ENCODE results near the gene TUBA3D. TPM values are rescaled to one million over a fixed set of nuclear protein-coding genes. Genes with fewer than 3 reads are reported as not detected.

TUBA3D gene
- total and polyA plus RNA-seq, 9 of the 15 experiments (the other 6 are each of a cell fraction or from before 2014, with no cell fraction given): not detected

DNA sequence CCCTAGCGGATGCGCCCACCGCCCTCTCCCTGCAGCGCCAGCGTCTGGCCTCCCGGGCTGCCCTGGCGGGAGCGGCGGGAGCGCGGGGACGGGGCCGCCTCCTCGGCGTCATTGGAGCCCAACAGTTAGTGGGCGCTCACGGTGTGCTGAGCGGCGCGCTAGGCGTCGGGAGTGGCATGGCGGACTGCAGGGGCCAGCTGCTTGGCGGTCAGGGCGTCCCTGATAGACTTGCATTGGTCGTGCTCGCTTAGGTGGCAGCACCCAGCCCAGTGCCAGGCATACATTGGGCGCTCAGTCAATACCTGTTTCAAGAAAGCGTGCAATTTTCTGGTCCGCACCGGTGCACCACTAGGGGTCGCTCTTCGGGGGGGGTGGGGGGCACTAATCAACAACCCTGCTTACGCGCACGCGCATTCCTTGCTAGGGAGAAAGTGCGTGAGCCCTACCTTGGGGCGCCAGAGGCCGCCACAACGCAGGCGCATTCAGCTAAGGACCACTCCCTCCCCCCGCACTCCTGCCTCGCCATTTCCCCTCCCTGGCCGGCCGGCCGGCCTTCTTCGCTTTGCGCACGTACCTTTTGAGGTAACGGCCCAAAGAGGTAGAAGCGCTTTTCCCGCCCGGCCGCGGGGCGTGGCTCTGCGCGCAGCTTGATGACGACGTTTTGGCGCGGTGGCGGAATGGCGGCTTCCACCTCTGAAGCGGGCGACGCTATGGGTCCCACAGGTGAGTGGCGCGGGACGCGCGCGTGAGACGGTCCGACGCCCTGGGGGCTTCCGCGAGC lies 16.7 kb downstream of the TUBA3D start (continued):
- TF ChIP-seq ZBTB40 (IDR thresholded peaks at IDR 0.05) (peak; percentile 28; the same call in 1 of the 2 replicates), ZBTB40 (CRISPR knock-in tag; IDR thresholded peaks at IDR 0.05) (no peak), TOE1 (IDR thresholded peaks at IDR 0.05; ENCODE audit: borderline replicate concordance) (peak; percentile 37; the same call in 1 of the 2 replicates), TOE1 (CRISPR knock-in tag; IDR thresholded peaks at IDR 0.05; ENCODE audit: borderline replicate concordance, low read depth) (no peak; the same call in 1 of the 2 replicates), ZNF561 (CRISPR knock-in tag; conservative IDR thresholded peaks at IDR 0.05) (no peak), DDX20 (tag; IDR thresholded peaks at IDR 0.05; ENCODE audit: low read depth) (no peak), MYC (IDR thresholded peaks at IDR 0.05; ENCODE audit: low read depth, low read length) (peak; percentile 83), MYC (CRISPR knock-in tag; IDR thresholded peaks at IDR 0.05; ENCODE audit: borderline replicate concordance, low read depth) (peak; percentile 66; the same call in 1 of the 2 replicates), ZFP36 (IDR thresholded peaks at IDR 0.05; ENCODE audit: low read depth, low read length, partially characterized antibody) (peak; percentile 29), ZNF445 (CRISPR knock-in tag; IDR thresholded peaks at IDR 0.05; ENCODE audit: low read depth) (no peak), MCM7 (IDR thresholded peaks at IDR 0.05) (no peak), E2F4 (CRISPR knock-in tag; IDR thresholded peaks at IDR 0.05; ENCODE audit: low read depth) (peak; percentile 96), E2F3 (CRISPR knock-in tag; IDR thresholded peaks at IDR 0.05) (peak; percentile 98), HDAC2 (IDR thresholded peaks at IDR 0.05) (no peak), ZNF197 (CRISPR knock-in tag; IDR thresholded peaks at IDR 0.05; ENCODE audit: low read depth) (no peak)
- TF ChIP-seq, protein P1, sequence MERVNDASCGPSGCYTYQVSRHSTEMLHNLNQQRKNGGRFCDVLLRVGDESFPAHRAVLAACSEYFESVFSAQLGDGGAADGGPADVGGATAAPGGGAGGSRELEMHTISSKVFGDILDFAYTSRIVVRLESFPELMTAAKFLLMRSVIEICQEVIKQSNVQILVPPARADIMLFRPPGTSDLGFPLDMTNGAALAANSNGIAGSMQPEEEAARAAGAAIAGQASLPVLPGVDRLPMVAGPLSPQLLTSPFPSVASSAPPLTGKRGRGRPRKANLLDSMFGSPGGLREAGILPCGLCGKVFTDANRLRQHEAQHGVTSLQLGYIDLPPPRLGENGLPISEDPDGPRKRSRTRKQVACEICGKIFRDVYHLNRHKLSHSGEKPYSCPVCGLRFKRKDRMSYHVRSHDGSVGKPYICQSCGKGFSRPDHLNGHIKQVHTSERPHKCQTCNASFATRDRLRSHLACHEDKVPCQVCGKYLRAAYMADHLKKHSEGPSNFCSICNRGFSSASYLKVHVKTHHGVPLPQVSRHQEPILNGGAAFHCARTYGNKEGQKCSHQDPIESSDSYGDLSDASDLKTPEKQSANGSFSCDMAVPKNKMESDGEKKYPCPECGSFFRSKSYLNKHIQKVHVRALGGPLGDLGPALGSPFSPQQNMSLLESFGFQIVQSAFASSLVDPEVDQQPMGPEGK (CRISPR knock-in tag; IDR thresholded peaks at IDR 0.05; ENCODE audit: borderline replicate concordance): no peak

All from K562 (cell line).